ENCODE measurements around the gene ZNF154.
"Not testable (repeated sequence)": the region's sequence is repeated elsewhere in the genome, so short reads cannot be mapped to it uniquely, and the experiment has no call there.

Gene ZNF154

DNA sequence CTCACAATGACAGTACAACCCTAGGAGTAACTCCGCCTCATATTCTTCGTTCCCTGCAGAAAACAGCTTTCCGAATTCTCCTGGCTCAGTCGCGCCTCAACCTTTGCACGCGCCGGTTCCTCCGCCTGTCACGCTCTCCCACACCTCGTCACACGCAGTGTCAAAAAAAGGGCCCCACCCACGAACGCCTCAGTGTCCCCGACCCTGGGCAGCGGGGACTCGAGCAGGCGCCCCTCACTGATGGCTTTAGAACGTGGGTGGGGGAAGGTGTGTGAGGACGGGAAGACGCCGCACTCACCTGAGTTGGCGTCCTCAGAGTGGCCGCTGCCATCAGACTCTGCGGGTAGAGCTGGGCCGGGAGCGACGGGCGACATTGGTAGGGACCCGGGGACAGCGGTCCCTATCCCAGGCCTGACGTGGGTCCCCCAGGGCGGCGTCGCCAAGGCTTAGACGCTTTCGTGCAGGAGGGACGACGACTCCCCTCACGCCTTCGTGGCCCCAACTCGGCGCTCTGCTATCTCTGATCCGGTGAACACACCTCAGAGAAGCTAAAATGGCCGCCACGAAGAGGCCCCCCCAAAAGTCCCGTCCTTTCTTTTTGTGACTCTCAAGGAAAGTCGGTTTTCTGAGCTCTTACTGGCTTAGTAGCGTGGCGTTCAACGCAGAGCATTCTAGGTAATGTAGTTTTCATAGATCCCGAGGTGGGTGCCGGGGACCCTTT is at the start of gene ZNF154:
ZNF154 (minus strand) TSS at position 564 of the 721 bp plus-strand sequence; CDS start at position 331, 233 bp downstream.
- peak in 1 of 2 donors; percentile 15 for DNase-seq (ENCODE audit: extremely low read depth in 1 of 2, low read depth in 1 of 2)

DNA sequence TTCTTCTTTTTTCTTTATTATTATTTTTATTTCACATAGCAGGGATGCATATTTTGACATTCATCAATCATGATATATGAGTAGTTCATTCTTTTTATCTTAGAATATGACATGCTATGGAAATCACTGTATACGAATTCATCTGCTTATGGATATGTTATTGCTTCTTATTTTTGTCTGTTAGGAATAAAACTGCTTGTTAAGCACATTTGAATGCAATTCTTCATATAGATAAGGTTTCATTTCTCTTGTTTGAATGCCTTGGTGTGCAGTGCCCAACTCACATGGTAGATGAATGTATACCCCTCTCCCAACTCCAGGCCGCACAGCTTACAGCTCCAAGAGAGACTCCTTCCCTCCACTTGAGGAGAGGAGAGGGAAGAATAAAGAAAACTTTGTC is 48.9 kb upstream of the ZNF154 start:
- DNase-seq (ENCODE audit: extremely low read depth in 1 of 2, low read depth in 1 of 2), result no peak

DNA sequence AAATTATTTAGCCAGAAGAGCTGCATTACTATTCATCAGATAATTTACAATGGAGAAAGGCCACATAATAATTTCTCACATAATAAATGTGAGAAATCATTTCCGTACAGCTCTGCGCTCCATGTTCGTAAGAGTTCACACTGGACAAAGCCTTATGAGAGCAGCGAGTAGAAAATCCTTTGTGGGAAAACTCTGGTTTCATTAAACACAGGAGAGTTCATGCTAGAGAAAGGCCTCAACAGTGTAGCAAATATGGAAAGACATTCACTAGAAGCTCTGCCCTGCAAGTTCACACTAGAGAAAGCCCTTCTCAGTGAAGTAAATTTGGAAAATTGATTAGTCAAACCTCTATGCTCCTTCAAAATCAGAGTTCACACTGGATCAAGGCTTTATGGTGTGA is 46.0 kb upstream of the ZNF154 start:
- DNase-seq (ENCODE audit: extremely low read depth in 1 of 2, low read depth in 1 of 2), result no peak

DNA sequence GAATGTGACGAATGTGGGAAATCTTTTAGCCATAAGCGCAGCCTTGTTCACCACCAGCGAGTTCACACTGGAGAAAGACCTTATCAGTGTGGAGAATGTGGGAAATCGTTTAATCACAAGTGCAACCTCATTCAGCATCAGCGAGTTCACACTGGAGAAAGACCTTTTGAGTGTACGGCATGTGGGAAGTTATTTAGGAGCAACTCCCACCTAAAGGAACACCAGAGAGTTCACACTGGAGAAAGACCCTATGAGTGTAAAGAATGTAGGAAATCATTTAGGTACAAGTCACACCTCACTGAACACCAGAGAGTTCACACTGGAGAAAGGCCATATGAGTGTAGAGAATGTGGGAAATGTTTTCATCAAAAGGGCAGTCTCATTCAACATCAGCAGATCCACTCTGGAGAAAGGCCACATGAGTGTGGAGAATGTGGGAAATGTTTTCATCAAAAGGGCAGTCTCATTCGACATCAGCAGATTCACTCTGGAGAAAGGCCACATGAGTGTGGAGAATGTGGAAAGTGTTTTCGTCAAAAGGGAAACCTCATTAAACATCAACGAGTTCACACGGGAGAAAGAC is 45.2 kb upstream of the ZNF154 start:
- DNase-seq (ENCODE audit: extremely low read depth in 1 of 2, low read depth in 1 of 2), result no peak

DNA sequence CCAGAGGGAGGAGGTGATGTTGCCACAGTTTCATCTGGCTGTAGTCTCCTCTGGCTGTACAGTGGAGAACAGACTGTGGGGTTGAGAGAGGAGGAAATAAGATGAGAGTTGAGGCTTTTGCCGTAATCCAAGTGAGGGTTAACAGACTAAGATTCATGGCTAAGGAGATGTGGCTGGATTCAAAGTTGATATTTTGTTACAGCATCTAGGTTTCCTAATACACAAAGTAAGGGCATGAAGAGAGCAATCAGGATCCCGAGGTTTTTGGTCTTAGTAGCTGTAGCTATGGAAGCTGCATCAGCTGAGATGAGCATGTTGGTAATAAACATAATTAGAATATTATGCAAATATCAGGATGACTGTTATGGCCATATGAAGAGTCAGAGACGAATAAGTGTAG is 39.0 kb upstream of the ZNF154 start:
- DNase-seq (ENCODE audit: extremely low read depth in 1 of 2, low read depth in 1 of 2), result no peak

DNA sequence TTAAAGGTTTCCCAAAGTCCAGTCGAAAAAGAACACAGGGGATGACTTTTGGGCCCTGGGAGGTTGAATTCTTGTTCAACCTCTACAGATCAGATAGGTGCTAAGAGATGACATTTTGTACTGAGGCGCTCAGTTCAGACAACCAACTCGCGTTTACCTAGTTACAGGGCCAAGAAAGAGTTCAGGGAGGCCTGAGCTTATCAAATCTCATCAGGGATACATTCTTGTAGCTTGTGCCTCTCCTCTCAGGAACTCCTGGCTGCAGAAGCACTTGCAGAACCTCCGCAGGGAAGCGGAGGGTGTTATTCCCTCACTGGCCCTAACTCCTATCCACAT is 38.4 kb upstream of the ZNF154 start:
- DNase-seq (ENCODE audit: extremely low read depth in 1 of 2, low read depth in 1 of 2), result no peak

DNA sequence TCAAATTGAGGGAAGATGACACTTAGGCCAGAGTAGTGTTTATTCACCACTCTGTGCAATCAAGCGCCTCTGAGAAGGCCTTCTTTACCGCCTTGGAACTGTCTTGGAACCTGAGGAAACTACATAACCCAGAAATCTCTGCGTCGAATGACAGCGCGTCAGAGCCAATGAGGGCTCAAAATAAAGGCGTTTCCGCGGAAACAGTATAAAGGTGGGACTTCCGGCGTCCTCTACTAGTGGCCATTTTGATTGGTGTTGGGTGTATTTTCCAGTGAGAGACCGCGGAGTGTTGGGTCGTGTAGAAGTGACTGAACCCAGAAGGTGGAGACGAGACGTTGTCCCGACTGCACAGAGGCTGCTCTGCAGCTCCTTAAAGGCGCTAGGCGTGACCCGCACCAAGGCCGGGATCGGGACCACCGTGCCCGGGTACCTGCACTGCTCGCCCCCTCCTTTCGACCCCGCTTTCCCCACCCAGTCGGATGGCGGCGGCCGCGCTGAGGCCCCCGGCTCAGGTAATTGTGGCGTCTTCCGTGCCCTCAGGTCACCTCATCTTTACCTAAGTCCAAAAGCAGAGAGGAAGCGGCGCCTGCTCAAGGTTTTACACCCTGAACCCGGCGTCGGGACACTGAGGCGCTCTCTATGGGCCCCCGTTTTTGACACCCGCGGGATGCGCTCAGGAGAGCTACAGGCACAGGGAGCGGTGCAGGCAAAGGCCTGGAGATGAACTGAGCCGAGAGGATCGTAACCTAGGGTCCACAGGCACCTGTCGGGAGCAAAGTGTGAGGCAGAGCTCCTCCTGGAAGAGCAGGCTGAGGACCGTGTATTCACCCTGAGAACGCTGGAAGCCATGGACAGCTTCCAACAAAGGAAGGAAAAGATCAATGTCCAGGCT is 37.8 kb upstream of the ZNF154 start, which contains the start of gene ZNF776:
ZNF776 (plus strand) TSS at position 236 of the 892 bp plus-strand sequence; CDS start at position 480, 244 bp downstream.
- DNase-seq (ENCODE audit: extremely low read depth in 1 of 2, low read depth in 1 of 2), result peak in 1 of 2 donors; percentile 61

DNA sequence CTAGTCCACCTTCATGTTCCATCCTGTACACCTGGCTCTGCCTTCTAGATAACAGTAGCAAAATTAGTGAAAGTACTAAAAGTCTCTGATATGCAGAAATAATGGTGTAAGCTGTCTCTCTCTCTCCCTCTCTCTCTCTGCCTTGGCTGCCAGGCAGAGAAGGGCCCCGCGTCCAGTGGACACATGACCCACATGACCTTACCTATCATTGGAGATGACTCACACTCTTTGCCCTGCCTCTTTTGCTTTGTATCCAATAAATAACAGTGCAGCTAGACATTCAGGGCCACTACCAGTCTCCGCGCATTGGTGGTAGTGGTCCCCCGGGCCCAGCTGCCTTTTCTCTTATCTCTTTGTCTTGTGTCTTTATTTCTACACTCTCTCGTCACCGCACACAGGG is 29.8 kb upstream of the ZNF154 start:
- not testable (repeated sequence) for DNase-seq (ENCODE audit: extremely low read depth in 1 of 2, low read depth in 1 of 2)

DNA sequence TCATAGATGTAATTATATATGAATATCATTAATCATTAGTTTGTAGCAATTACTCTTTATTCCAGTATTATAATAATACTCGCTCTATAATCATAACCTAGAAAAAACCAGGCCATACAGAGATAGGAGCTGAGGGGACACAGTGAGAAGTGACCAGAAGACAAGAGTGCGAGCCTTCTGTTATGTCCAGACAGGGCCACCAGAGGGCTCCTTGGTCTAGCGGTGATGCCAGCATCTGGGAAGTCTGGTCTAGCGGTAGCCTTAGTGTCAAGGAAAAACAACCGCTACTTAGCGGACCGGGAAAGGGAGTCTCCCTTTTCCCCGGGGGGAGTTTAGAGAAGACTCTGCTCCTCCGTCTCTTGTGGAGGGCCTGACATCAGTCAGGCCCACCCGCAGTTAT is 29.3 kb upstream of the ZNF154 start:
- DNase-seq (ENCODE audit: extremely low read depth in 1 of 2, low read depth in 1 of 2), result not testable (repeated sequence)

DNA sequence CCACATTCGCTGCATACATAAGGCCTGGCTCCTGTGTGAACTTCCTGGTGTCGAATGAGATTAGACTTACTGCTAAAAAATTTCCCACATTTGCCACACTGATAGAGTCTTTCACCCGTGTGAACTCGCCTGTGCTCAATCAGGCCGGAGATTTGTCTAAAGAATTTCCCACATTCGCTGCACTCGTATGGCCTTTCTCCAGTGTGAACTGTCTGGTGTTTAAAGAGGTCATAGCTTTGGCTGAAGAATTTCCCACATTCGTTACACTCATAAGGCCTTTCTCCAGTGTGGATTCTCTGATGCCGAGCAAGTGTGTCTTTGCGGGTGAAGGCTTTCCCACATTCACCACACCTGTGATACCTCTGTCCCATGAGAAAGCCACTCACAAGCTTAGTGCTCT is 11.9 kb upstream of the ZNF154 start:
- no peak for DNase-seq (ENCODE audit: extremely low read depth in 1 of 2, low read depth in 1 of 2)

DNA sequence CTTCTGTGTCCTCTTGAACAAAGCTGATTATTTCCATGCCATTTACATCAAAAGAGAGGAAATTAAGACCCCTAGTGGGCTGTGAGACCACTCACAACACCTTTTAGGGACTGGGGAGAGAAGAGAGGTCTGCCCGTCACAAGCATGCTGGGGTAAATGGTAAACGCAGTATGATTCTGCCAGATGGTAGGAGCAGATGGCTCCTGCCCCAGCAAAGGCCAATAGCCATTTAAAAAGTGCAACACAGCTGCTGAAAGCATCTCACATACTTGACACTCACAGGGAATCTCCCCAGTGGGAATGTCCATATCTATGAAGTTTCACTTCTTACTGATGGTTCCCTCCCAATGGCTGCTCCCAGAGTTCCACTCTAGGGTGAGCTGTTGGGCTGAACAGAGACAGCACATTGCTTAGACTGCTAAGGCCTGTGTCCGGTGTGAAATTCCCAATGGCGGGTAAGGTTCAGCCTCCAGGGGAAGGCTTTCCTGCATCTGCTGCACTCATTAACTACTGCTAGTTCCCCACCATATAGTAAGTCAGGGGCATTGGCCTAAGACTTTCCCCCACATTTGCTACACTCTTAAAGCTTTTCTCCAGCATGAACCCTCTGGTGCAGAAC is 11.0 kb upstream of the ZNF154 start:
- no peak for DNase-seq (ENCODE audit: extremely low read depth in 1 of 2, low read depth in 1 of 2)

DNA sequence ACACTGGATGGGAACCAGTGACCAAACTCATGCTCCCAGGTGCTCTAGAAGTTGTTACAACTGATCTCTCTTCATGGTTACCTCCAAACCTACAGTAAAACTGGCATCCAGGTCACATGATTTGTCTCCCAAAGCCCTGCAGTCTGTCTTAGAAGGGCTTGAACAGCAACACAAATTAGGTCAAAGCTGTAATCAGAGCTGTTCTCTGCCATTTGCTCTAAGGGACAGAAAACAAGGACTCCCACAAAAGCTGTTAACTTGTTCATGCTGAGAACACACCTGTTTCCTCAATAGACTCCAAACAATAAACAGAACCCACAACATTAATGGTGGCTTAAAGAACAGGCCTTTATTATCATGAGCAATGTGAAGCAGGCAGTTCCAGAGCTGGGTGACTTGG is 10.4 kb upstream of the ZNF154 start:
- no peak for DNase-seq (ENCODE audit: extremely low read depth in 1 of 2, low read depth in 1 of 2)

DNA sequence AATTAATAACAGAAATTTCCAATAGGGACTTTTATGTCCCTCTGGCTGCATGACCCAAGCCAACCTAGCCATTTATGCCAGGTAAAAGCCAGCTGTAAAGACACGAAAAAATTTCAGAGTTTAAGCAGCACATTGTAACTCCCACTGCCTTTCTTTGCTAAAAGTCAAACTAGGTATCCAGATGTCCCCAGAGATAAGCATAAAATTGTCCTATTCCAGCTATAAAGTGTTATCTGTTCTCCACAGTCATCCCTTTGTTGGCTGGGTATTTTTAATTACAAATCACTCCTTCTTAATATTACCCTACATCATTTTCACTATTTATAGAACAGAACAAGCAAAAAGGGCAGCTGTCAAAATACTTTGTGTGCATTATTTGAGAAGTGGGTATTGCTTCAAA is 3.2 kb upstream of the ZNF154 start:
- no peak for DNase-seq (ENCODE audit: extremely low read depth in 1 of 2, low read depth in 1 of 2)

DNA sequence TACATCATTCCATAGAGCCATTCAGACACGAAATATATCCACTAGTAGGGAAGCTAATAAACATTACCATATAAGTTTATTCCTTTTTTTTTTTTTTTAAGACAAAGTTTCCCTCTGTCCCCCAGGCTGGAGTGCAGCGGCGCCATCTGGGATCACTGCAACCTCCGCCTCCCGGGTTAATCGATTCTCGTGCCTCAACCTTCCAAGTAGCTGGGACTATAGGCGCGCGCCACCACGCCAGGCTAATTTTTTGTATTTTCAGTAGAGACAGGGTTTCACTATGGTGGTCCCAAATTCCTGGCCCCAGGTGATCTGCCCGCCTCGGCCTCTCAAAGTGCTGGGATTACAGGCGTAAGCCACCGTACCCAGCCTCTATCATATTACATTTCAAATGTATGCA is 612 bp upstream of the ZNF154 start:
- DNase-seq (ENCODE audit: extremely low read depth in 1 of 2, low read depth in 1 of 2), result no peak

DNA sequence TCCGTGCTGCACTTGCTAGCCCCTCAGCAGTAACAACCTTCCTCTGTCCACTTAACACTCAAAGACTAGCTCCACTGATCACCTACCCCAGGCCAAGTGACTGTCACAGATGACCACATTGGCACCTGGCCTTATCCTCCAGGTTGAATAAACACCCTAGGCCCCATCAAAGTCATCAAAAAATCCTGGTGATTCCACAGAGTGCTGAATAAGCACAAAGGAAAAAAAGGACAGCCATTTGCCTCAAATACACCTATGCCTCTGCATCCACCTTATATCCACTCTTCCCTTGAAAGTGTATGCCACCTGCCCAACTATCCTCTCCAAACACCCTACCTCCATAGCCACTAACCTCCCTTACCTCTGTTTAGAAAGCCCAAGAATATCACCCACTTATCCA is 2.7 kb downstream of the ZNF154 start:
- no peak for DNase-seq (ENCODE audit: extremely low read depth in 1 of 2, low read depth in 1 of 2)

DNA sequence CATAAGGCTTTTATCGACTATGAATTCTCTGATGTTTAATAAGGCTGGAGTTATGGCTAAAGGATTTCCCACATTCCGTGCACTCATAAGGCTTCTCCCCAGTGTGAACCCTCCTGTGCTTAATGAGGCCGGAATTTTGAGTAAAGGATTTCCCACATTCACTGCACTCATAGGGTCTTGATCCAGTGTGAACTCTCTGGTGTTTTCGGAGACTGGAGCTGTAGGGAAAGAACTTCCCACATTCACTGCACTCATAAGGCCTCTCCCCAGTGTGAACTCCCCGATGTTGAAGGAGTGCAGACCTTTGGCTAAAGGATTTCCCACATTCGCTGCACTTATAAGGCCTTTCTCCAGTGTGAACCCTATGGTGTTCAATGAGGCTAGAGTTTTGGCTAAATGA is 7.4 kb downstream of the ZNF154 start:
- DNase-seq (ENCODE audit: extremely low read depth in 1 of 2, low read depth in 1 of 2), result no peak

DNA sequence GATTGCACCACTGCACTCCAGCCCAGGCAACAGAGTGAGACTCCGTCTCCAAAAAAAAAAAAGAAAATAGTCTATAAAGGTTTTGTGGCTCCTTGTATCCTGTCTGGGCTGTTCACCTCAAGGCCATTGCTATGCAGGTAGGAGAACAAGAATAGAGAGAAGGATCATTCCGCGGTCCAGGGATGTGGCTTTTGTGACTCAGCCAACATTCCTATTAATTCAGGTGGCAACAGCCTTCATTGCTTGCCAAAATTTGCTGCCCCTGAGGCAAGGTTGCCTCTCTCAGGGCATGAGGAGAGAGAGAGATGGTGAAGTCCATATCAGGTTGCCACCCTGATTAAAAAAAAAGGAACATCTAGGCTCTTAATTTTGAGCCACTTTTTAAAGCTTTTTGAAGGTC is 19.3 kb downstream of the ZNF154 start:
- no peak for DNase-seq (ENCODE audit: extremely low read depth in 1 of 2, low read depth in 1 of 2)

DNA sequence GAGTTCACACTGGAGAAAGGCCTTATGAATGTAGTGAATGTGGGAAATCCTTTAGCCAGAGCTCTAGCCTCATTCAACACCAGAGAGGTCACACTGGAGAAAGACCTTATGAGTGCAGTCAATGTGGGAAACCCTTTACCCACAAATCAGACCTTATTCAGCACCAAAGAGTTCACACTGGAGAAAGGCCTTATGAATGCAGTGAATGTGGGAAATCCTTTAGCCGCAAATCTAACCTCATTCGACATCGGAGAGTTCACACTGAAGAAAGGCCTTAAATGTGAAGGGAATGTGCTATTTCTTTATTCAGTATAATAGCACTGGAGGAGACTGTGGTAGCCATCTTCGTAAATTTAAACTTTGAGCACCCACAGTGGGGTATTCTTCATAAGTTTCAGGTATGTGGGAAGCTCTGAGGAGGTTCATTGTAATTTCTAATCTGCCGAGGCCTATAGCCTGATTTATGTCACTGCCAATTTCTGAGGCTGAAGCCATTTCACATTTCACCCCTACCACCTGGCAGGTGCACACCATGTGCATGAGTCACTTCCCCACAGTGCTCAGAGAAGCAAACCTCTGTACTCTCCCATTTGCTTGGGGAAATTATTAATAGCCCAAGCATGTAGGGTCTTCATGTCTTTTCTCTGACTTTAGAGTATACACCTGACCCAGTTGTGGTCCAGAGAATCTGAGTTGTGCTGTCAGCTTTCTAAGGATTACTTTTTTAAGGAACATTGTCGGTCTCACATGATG is 20.8 kb downstream of the ZNF154 start:
- DNase-seq (ENCODE audit: extremely low read depth in 1 of 2, low read depth in 1 of 2), result no peak

DNA sequence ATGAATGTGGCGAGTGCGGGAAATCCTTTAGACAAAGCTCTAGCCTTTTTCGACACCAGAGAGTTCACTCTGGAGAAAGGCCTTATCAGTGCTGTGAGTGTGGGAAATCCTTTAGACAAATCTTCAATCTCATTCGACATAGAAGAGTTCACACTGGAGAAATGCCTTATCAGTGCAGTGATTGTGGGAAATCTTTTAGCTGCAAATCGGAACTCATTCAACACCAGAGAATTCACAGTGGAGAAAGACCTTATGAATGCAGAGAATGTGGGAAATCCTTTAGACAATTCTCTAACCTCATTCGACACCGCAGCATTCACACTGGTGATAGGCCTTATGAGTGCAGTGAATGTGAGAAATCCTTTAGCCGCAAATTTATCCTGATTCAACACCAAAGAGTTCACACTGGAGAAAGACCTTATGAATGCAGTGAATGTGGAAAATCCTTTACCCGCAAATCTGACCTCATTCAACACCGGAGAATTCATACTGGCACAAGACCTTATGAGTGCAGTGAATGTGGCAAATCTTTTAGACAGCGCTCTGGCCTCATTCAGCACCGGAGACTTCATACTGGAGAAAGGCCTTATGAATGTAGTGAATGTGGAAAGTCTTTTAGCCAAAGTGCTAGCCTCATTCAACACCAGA is 21.5 kb downstream of the ZNF154 start:
- no peak for DNase-seq (ENCODE audit: extremely low read depth in 1 of 2, low read depth in 1 of 2)

DNA sequence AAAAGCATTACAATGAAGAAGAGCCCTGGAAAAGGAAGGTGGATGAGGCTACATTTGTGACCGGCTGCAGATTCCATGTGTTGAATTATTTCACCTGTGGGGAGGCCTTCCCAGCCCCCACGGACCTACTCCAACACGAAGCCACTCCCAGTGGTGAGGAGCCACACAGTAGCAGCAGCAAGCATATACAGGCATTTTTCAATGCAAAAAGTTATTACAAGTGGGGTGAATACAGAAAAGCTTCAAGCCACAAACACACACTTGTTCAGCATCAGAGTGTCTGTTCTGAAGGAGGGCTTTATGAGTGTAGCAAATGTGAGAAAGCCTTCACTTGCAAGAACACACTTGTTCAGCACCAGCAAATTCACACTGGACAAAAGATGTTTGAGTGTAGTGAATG is 22.3 kb downstream of the ZNF154 start:
- DNase-seq (ENCODE audit: extremely low read depth in 1 of 2, low read depth in 1 of 2), result no peak

Data from activated CD8-positive, alpha-beta memory T cell treated with anti-CD3 and anti-CD28 coated beads for 1 hour (primary cell).